AG04450 (cell line): ENCODE measurements around the gene EEPD1. TPM values are rescaled to one million over a fixed set of nuclear protein-coding genes. Genes with fewer than 3 reads are reported as not detected.
A peak's percentile ranks its signal among the peaks of the same experiment; 100 is the strongest.

Experiments used
- CTCF ChIA-PET: fragments of 300-600, 350-600 bp; formaldehyde crosslinking; extraction: SDS; loops from one replicate; lab custom pipeline; 2022; ENCODE audit warnings: antibody characterized with exemption, inconsistent platforms; lab: Charles Lee
- POLR2A ChIA-PET: fragments of 350-600 bp; formaldehyde crosslinking; extraction: SDS; loops from one replicate; lab custom pipeline; 2021; ENCODE audit warnings: antibody characterized with exemption, inconsistent platforms; lab: Yijun Ruan, JAX
- DNase-seq: peaks from one replicate; pipeline ENCODE4 v3.0.0-alpha.2; 2011; ENCODE audit warnings: low read depth, low spot score
- H3K27ac ChIP-seq: one replicate; pipeline ENCODE4 v1.5.1; 2012; ENCODE audit warnings: low read depth, low read length, control low read depth
- H3K27me3 ChIP-seq: one replicate; pipeline ENCODE4 v1.6.0; 2012; ENCODE audit warnings: low read length; ENCODE audit not compliant: control insufficient read depth, insufficient read depth
- H3K4me3 ChIP-seq: 2 replicates; pipeline ENCODE4 v1.5.1; 2011; ENCODE audit warnings: mild to moderate bottlenecking, low read depth, low read length, control low read depth
- H3K9me3 ChIP-seq: 2 replicates; pipeline ENCODE4 v1.5.1; 2012; ENCODE audit warnings: low read length; ENCODE audit not compliant: control insufficient read depth, insufficient read depth
- CTCF ChIP-seq: IDR thresholded peaks from 2 replicates; pipeline ENCODE4 v1.5.1; 2011; ENCODE audit warnings: low read depth, low read length, control low read depth, inconsistent platforms
- polyA plus RNA-seq: library from polyadenylated mRNA; depleted of rRNA; stranded (reverse); fragments of >200 nt; gene quantifications from 2 replicates; pipeline ENCODE4 v1.2.3, GENCODE V29; 2011

The EEPD1 gene
- polyA plus RNA-seq, 1 experiment = 21.1 TPM

GRCh38 chr7:36204044-36204663 lies 51.1 kb downstream of the EEPD1 start:
- DNase-seq = no peak
- ChIA-PET POLR2A (interaction anchor here (0.7 to 1.1 kb wide), 3 partner anchors 13 to 77 kb away, joined by 5 to 9 read pairs (median 6); no protein-coding TSS in a partner anchor), CTCF (no interaction called here)
- H3K9me3 ChIP-seq = no peaks in the 10 kb centered on the region
- H3K27me3 ChIP-seq = no peaks in the 10 kb centered on the region
- no peak for TF ChIP-seq CTCF
- H3K27ac ChIP-seq = no peak overlapping the region
- no peak overlapping the region for H3K4me3 ChIP-seq

- H3K27me3 ChIP-seq = no peaks in the 10 kb centered on the region
- no peak overlapping the region for H3K4me3 ChIP-seq
- no peak for DNase-seq
- H3K9me3 ChIP-seq = no peaks in the 10 kb centered on the region
- no peak for TF ChIP-seq CTCF
- POLR2A ChIA-PET = no interaction called here
- CTCF ChIA-PET = no interaction called here
- peak overlapping the region; percentile 34 for H3K27ac ChIP-seq
Measured at GRCh38 chr7:36204929-36205635, 52.0 kb downstream of the EEPD1 start.

GRCh38 chr7:36205803-36206202 lies 52.7 kb downstream of the EEPD1 start:
- H3K9me3 ChIP-seq = no peaks in the 10 kb centered on the region
- no peak for TF ChIP-seq CTCF
- ChIA-PET POLR2A (no interaction called here), CTCF (no interaction called here)
- H3K4me3 ChIP-seq = no peak overlapping the region
- peak overlapping the region; percentile 34 for H3K27ac ChIP-seq
- no peaks in the 10 kb centered on the region for H3K27me3 ChIP-seq
- DNase-seq = no peak

- no peak overlapping the region for H3K4me3 ChIP-seq
- no peaks in the 10 kb centered on the region for H3K27me3 ChIP-seq
- ChIA-PET POLR2A (interaction anchor here (0.7 to 1.6 kb wide), 5 partner anchors 8 to 96 kb away, joined by 3 to 10 read pairs (median 6); no protein-coding TSS in a partner anchor), CTCF (interaction anchor here (0.7 to 1.5 kb wide), 2 partner anchors 9 to 434 kb away, joined by 5 to 6 read pairs; no protein-coding TSS in a partner anchor)
- peak overlapping the region; percentile 96 for H3K27ac ChIP-seq
- no peak for TF ChIP-seq CTCF
- no peaks in the 10 kb centered on the region for H3K9me3 ChIP-seq
- peak; percentile 81 for DNase-seq
Measured at GRCh38 chr7:36207451-36208291, 54.6 kb downstream of the EEPD1 start.
